Colonic mucosa (tissue), 4 donors: Measurements from ENCODE around the gene LRRTM4. TPM values are rescaled to one million over a fixed set of nuclear protein-coding genes. Genes with fewer than 3 reads are reported as not detected.

Experiments used
- DNase-seq: peaks from one replicate; pipeline ENCODE4 v3.0.0-alpha.2; 2020
- H3K27ac ChIP-seq: fragments of 200-600 bp; one replicate; pipeline ENCODE4 v1.8.0; 2021
- H3K27me3 ChIP-seq: fragments of 200-600 bp; one replicate; pipeline ENCODE4 v1.8.0; 2021
- H3K36me3 ChIP-seq: fragments of 200-600 bp; one replicate; pipeline ENCODE4 v1.8.0; 2021
- H3K4me1 ChIP-seq: fragments of 200-600 bp; one replicate; pipeline ENCODE4 v1.8.0; 2021; ENCODE audit warnings: mild to moderate bottlenecking
- H3K4me3 ChIP-seq: fragments of 200-600 bp; one replicate; pipeline ENCODE4 v1.8.0; 2021
- H3K9ac ChIP-seq, 2 donors: one replicate each; pipeline ENCODE4 v1.7.0; 2013; ENCODE audit warnings: control low read depth in 2 of 2, low read depth in 2 of 2, low read length in 2 of 2
- H3K9me3 ChIP-seq: fragments of 200-600 bp; one replicate; pipeline ENCODE4 v1.8.0; 2021
- intact Hi-C: fragments of 100-400 bp; cut with DNase I; formaldehyde crosslinking; loops from one replicate; pipeline ENCODE4 v1.14.1; 2022
- total RNA-seq, 2 donors: library from RNA; stranded (reverse); fragmentation: NEBNext Ultra II Directional in 1 of 2; extraction: Animal tissue kit (Norgen Biotek cat#: 25700) in 1 of 2; gene quantifications; one replicate each; pipeline ENCODE4 v1.2.1, GENCODE V29; 2021
- TF ChIP-seq, protein P1 (sequence below): fragments of 200-600 bp; IDR thresholded peaks from one replicate; pipeline ENCODE4 v1.8.0; 2022; ENCODE audit warnings: antibody characterized with exemption, mild to moderate bottlenecking
- donor health status: healthy.
- donor health status: DM: no; HTN: no; CAD: no.
- donor health status: DM: no; HTN: no; CAD: no.

The LRRTM4 gene
- total RNA-seq, 2 donors from 2014 or later: 0.32 TPM; not detected in 1

DNA sequence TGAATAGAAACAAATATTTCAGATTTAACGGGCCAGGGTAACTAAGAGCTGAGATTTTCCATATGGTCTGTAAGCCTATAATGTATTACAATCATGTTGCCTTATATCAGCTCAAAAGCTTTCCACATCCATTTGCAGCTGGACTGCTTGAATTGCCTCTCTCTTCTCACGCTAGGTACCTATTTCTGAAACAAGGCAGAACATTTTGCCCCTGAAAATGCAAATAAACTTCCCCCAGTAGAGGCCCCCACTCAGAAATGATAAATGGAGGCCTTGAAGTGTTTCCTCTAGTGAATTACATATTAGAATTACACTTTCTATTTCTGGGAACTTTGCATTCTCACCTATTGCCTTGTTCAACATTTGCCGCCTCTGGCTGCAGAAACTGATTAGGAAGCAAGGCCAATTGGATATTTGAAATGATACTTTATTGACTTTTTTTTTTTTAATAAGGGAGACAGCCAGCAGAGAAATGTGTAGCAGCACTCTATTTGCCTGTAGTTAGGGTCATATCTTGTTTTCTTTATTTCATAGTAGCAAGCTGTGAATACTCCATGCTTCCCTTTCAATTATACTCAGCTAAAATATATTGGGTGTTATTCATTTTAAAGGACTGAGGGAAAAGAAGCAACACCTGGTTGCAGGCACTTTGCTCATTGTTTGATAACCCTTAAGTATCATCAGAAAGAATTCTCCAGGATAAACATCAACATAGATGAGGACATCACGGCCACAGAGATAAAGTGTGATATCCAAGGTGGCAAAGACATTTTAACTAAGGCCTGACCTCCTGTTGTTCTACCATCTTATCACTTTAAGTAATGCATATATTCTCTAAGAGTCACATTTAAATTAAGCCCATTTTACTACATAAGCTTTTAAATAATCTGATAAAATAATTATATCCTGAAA lies 505.5 kb downstream of the LRRTM4 start:
- Histone ChIP-seq H3K9me3 (no peaks in the 10 kb centered on the region), H3K9ac (no peak overlapping the region), H3K36me3 (no peaks in the 10 kb centered on the region), H3K27ac (no peak overlapping the region), H3K27me3 (no peaks in the 10 kb centered on the region), H3K4me1 (no peaks in the 10 kb centered on the region), H3K4me3 (no peak overlapping the region)
- DNase-seq: no peak
- intact Hi-C loops: no loop called here
- TF ChIP-seq, protein P1, sequence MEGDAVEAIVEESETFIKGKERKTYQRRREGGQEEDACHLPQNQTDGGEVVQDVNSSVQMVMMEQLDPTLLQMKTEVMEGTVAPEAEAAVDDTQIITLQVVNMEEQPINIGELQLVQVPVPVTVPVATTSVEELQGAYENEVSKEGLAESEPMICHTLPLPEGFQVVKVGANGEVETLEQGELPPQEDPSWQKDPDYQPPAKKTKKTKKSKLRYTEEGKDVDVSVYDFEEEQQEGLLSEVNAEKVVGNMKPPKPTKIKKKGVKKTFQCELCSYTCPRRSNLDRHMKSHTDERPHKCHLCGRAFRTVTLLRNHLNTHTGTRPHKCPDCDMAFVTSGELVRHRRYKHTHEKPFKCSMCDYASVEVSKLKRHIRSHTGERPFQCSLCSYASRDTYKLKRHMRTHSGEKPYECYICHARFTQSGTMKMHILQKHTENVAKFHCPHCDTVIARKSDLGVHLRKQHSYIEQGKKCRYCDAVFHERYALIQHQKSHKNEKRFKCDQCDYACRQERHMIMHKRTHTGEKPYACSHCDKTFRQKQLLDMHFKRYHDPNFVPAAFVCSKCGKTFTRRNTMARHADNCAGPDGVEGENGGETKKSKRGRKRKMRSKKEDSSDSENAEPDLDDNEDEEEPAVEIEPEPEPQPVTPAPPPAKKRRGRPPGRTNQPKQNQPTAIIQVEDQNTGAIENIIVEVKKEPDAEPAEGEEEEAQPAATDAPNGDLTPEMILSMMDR: no peak

DNA sequence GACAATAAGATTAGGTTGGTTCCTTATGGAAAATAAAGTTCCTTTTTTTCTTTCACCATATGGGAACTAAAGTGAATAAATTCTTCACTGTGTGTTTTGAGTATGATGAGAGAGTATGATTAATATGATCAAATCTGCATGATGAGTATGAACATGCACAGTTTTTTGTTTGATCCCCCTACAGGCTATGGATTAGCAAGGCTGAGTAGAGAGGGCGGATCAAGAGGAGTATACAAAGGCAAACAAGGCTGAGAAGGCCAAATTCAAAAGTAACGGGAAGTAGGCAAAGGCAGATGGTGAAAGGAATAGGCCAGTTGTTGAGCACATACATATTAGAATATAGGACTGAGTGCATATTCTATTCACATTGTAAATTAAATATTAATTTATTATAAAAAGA lies 508.2 kb downstream of the LRRTM4 start:
- Histone ChIP-seq H3K9ac (no peak overlapping the region), H3K27ac (no peak overlapping the region), H3K36me3 (no peaks in the 10 kb centered on the region), H3K4me3 (no peak overlapping the region), H3K27me3 (no peaks in the 10 kb centered on the region), H3K4me1 (no peaks in the 10 kb centered on the region), H3K9me3 (no peaks in the 10 kb centered on the region)
- TF ChIP-seq, protein P1: no peak
- no peak for DNase-seq
- intact Hi-C loops: no loop called here

DNA sequence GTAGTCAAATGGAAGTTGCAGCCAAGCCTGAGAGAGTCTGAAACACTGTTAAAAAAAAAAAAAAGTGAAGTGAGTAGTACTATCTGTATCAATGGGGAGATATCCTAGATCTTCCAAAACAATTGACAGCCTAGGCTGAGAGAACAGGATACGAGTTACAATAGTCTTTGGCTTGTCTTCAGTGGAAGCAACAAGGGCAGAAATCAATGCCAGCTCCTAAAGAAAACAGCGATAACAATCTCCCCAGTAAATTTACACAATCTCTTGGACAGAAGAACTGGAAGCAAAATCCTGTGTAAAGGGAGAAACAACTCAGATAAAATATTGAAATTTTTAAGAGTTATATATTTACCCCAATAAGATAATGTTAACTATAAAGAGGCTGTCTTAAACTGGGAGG lies 508.7 kb downstream of the LRRTM4 start:
- H3K9ac ChIP-seq: no peak overlapping the region
- no peak overlapping the region for H3K27ac ChIP-seq
- TF ChIP-seq, protein P1: no peak
- no peak for DNase-seq
- no peaks in the 10 kb centered on the region for H3K9me3 ChIP-seq
- no peaks in the 10 kb centered on the region for H3K36me3 ChIP-seq
- intact Hi-C loops: no loop called here
- H3K27me3 ChIP-seq: no peaks in the 10 kb centered on the region
- no peak overlapping the region for H3K4me3 ChIP-seq
- H3K4me1 ChIP-seq: no peaks in the 10 kb centered on the region

DNA sequence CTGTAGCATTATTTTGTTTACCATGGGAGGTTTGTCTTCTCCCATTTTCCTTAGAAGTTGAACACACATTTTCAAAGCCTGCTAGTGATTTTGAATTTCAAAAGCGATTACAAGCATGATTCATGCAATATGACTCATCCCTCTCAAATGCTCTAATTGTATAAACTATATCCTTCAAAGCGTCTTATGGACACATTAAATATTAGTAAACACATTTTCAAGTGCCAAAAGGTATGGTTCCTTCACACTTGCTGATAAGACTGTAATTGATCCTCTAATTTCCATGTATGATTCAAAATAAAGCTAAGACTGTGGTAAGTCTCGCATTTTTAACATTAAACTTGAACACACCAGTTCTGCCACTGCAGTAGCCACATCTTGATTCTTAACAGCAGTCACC lies 512.9 kb downstream of the LRRTM4 start:
- H3K9me3 ChIP-seq: no peaks in the 10 kb centered on the region
- H3K9ac ChIP-seq: no peak overlapping the region
- H3K27ac ChIP-seq: no peak overlapping the region
- DNase-seq: no peak
- H3K36me3 ChIP-seq: no peaks in the 10 kb centered on the region
- intact Hi-C loops: no loop called here
- H3K27me3 ChIP-seq: no peaks in the 10 kb centered on the region
- no peak overlapping the region for H3K4me3 ChIP-seq
- no peaks in the 10 kb centered on the region for H3K4me1 ChIP-seq
- TF ChIP-seq, protein P1: no peak

DNA sequence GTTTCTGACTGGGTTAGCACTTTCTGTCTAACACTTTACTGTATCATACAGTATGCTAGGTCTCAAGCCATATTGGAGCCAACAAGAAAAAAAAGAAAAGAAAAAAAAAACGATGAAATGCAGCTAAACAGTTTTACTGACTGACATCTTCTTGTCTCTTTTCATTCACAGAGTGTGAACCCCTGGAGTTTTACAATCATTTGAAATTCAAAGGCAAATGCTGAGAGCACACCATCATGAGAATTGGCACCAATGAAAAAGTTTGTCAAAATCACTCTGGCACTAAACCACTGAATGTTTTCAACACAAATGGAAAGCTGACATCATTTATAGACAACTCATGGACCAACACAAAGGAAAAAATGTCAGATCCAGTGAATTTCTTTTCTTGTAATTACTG lies 513.3 kb downstream of the LRRTM4 start:
- TF ChIP-seq, protein P1: no peak

More for the DNA sequence above, 513.3 kb downstream of the LRRTM4 start:
- Histone ChIP-seq H3K9ac (no peak overlapping the region), H3K27me3 (no peaks in the 10 kb centered on the region), H3K27ac (no peak overlapping the region), H3K9me3 (no peaks in the 10 kb centered on the region), H3K4me3 (no peak overlapping the region), H3K4me1 (no peaks in the 10 kb centered on the region), H3K36me3 (no peaks in the 10 kb centered on the region)
- intact Hi-C loops: no loop called here
- no peak for DNase-seq
